Natural killer cell (primary cell): ENCODE measurements around the gene CNTN6. TPM values are rescaled to one million over a fixed set of nuclear protein-coding genes. Genes with fewer than 3 reads are reported as not detected.

ENCODE experiments used
- ATAC-seq, 3 donors: fragments of 150-1000 bp in 2 of 3; fragments of 200-7000 bp in 1 of 3; cut with Tn5 transposase; 1 replicate in 1 of 3; 2 replicates in 2 of 3; pipeline ENCODE4 v1.10.0; 2021; ENCODE audit warnings: mild to moderate bottlenecking in 2 of 3, moderate library complexity in 2 of 3
- DNase-seq, 2 donors: peaks; one replicate each; pipeline versions ENCODE4 v3.0.0 to v3.0.0-alpha.2; 2013 to 2021; ENCODE audit warnings: mixed read lengths in 1 of 2
- H3K27ac ChIP-seq: one replicate; pipeline ENCODE4 v1.5.1; 2013; ENCODE audit warnings: mild to moderate bottlenecking, low read length
- H3K27me3 ChIP-seq: one replicate; pipeline ENCODE4 v1.6.1; 2013; ENCODE audit warnings: low read length; ENCODE audit not compliant: control insufficient read depth, insufficient read depth
- H3K36me3 ChIP-seq: one replicate; pipeline ENCODE4 v1.6.1; 2013; ENCODE audit warnings: low read length; ENCODE audit not compliant: control insufficient read depth, insufficient read depth
- H3K4me1 ChIP-seq: one replicate; pipeline ENCODE4 v1.6.1; 2013; ENCODE audit warnings: low read length; ENCODE audit not compliant: control insufficient read depth, insufficient read depth
- H3K4me3 ChIP-seq: one replicate; pipeline ENCODE4 v1.5.1; 2013; ENCODE audit warnings: low read length
- H3K9me3 ChIP-seq: one replicate; pipeline ENCODE4 v1.6.1; 2013; ENCODE audit warnings: low read length; ENCODE audit not compliant: control insufficient read depth, insufficient read depth
- H3K27ac Mint-ChIP-seq, 2 donors: one replicate each; pipeline ENCODE4 v1.8.0; 2022; ENCODE audit warnings: mild to moderate bottlenecking in 2 of 2, mixed read lengths in 2 of 2, moderate library complexity in 1 of 2
- H3K27me3 Mint-ChIP-seq, 2 donors: one replicate each; pipeline ENCODE4 v1.8.0; 2022; ENCODE audit warnings: low read depth in 2 of 2, mixed read lengths in 2 of 2
- H3K36me3 Mint-ChIP-seq: one replicate; pipeline ENCODE4 v1.8.0; 2022; ENCODE audit warnings: mixed read lengths
- H3K4me1 Mint-ChIP-seq, 2 donors: one replicate each; pipeline ENCODE4 v1.8.0; 2022; ENCODE audit warnings: mixed read lengths in 2 of 2
- H3K4me3 Mint-ChIP-seq: one replicate; pipeline ENCODE4 v1.8.0; 2022; ENCODE audit warnings: mild to moderate bottlenecking, moderate library complexity, mixed read lengths
- H3K9me3 Mint-ChIP-seq, 2 donors: one replicate each; pipeline ENCODE4 v1.8.0; 2022; ENCODE audit warnings: mixed read lengths in 2 of 2
- CTCF ChIP-seq: fragments of 200-600 bp; IDR thresholded peaks from one replicate; pipeline ENCODE4 v1.8.0; 2022; ENCODE audit warnings: antibody characterized with exemption
- WGBS: methylation state at CpG from one replicate; pipeline ENCODE4 v1.1.7; 2013; ENCODE audit warnings: missing lambda C conversion rate; ENCODE audit not compliant: insufficient coverage; 5-methylcytosine and 5-hydroxymethylcytosine counted together
- intact Hi-C: fragments of 100-400 bp; cut with micrococcal nuclease; formaldehyde crosslinking; loops from one replicate; pipeline ENCODE4 v1.14.2; 2022
- total RNA-seq, 4 donors: library from RNA; stranded (reverse); fragments of 120-200 nt in 1 of 4; gene quantifications; one replicate each; pipeline versions ENCODE4 v1.2.3 to v1.2.4, GENCODE V29; 2013 to 2022

Gene CNTN6
- total RNA-seq, 3 donors from 2014 or later (not counting 1 experiment from before 2014, with no cell fraction given) = not detected

GRCh38 chr3:1439395-1439794 lies 346.6 kb downstream of the CNTN6 start:
- H3K9me3 Mint-ChIP-seq = peaks cover 6 to 12% of the 10 kb centered on the region in 2 donors
- H3K27ac Mint-ChIP-seq = no peak overlapping the region
- Histone ChIP-seq H3K4me1 (no peaks in the 10 kb centered on the region), H3K4me3 (no peak overlapping the region), H3K36me3 (no peaks in the 10 kb centered on the region), H3K27me3 (no peaks in the 10 kb centered on the region), H3K9me3 (peaks cover 4% of the 10 kb centered on the region), H3K27ac (no peak overlapping the region)
- intact Hi-C loops = no loop called here
- no peak for TF ChIP-seq CTCF
- no peaks in the 10 kb centered on the region for H3K36me3 Mint-ChIP-seq
- no peaks in the 10 kb centered on the region for H3K27me3 Mint-ChIP-seq
- no peaks in the 10 kb centered on the region for H3K4me1 Mint-ChIP-seq
- 83% methylated on average over 2 of the region's 2 CpGs for WGBS
- no peak for DNase-seq
- no peak overlapping the region for H3K4me3 Mint-ChIP-seq
- no peak for ATAC-seq

GRCh38 chr3:1442271-1442670 lies 349.4 kb downstream of the CNTN6 start:
- ATAC-seq (no peak), DNase-seq (no peak)
- Histone ChIP-seq H3K9me3 (peaks cover 4% of the 10 kb centered on the region), H3K4me1 (no peaks in the 10 kb centered on the region), H3K4me3 (no peak overlapping the region), H3K27me3 (no peaks in the 10 kb centered on the region), H3K27ac (no peak overlapping the region), H3K36me3 (no peaks in the 10 kb centered on the region)
- H3K27ac Mint-ChIP-seq = no peak overlapping the region
- H3K36me3 Mint-ChIP-seq = no peaks in the 10 kb centered on the region
- no peaks in the 10 kb centered on the region for H3K4me1 Mint-ChIP-seq
- no peak overlapping the region for H3K4me3 Mint-ChIP-seq
- WGBS = 75% methylated on average over 3 of the region's 3 CpGs
- peaks cover 14 to 18% of the 10 kb centered on the region in 2 donors for H3K9me3 Mint-ChIP-seq
- intact Hi-C loops = no loop called here
- TF ChIP-seq CTCF = no peak
- H3K27me3 Mint-ChIP-seq = no peaks in the 10 kb centered on the region

GRCh38 chr3:1444195-1444594 lies 351.4 kb downstream of the CNTN6 start:
- no peak overlapping the region for H3K4me3 ChIP-seq
- no peaks in the 10 kb centered on the region for H3K27me3 ChIP-seq
- Mint-ChIP-seq H3K27ac (no peak overlapping the region), H3K4me3 (no peak overlapping the region), H3K4me1 (no peaks in the 10 kb centered on the region), H3K36me3 (no peaks in the 10 kb centered on the region), H3K9me3 (peaks cover 14 to 18% of the 10 kb centered on the region in 2 donors), H3K27me3 (no peaks in the 10 kb centered on the region)
- TF ChIP-seq CTCF = no peak
- ATAC-seq (no peak), DNase-seq (no peak)
- H3K9me3 ChIP-seq = no peaks in the 10 kb centered on the region
- no peak overlapping the region for H3K27ac ChIP-seq
- 77% methylated on average over 3 of the region's 3 CpGs for WGBS
- H3K36me3 ChIP-seq = no peaks in the 10 kb centered on the region
- no peaks in the 10 kb centered on the region for H3K4me1 ChIP-seq
- intact Hi-C loops = no loop called here

GRCh38 chr3:1446531-1446930 lies 353.7 kb downstream of the CNTN6 start:
- ATAC-seq = no peak
- TF ChIP-seq CTCF = no peak
- no peaks in the 10 kb centered on the region for H3K27me3 ChIP-seq
- Mint-ChIP-seq H3K36me3 (no peaks in the 10 kb centered on the region), H3K27ac (no peak overlapping the region), H3K4me3 (no peak overlapping the region), H3K27me3 (no peaks in the 10 kb centered on the region), H3K9me3 (peaks cover 9 to 13% of the 10 kb centered on the region in 2 donors), H3K4me1 (no peaks in the 10 kb centered on the region)
- no peak for DNase-seq
- no peaks in the 10 kb centered on the region for H3K9me3 ChIP-seq
- no peak overlapping the region for H3K4me3 ChIP-seq
- no peak overlapping the region for H3K27ac ChIP-seq
- H3K36me3 ChIP-seq = no peaks in the 10 kb centered on the region
- intact Hi-C loops = no loop called here
- no peaks in the 10 kb centered on the region for H3K4me1 ChIP-seq
